HG03354 (cell line): ENCODE measurements around the gene ONECUT3.

Experiments used
- ATAC-seq: cut with Tn5 transposase; IDR thresholded peaks from one replicate; pipeline ENCODE4 v1.9.1; 2021; ENCODE audit warnings: mild to moderate bottlenecking; ENCODE audit not compliant: unreplicated experiment, poor library complexity, severe bottlenecking

ONECUT3 gene

DNA sequence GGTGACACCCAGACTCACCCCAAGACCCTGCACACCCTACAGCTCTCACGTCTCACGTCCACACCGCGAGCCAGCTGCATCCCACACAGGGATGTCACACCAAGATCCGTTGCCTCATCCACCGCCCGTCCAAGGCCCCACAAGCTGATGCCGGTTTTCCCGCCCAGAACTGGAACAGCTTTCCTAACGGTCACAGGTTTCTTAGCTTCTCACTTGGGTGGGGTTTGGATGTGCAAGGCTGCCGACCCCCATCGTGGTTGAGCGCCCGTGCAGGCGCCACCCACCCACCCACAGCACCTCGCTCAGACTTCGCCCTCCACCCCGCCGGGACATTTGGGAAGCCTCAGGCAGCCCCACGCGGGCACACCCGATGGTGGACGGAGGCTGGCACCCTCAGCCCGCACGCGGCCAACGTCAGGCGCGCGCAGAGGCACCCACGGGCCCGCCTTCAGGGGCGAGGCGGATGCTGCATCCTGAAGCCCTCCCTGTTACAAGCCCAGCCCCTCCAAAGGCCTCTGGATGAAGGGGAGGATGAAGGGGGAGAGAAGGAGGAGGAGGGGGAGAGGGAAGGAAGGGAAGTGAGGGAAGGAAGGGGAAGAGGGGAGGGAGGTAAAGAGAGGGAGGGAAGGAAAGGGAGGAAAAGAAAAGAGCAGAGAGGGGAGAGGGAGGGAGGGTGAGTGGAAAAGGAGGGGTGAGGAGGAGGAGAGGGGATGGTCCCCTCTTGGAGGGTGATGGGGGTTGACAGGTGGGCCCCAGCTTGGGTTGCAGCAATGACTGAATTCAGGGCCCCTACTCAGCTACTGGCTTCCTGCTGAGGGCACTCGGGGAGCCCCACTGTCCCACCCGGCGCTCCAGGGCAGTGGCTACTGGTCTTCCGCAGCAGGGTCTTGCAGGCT is 12.8 kb downstream of the ONECUT3 start:
- no peak for ATAC-seq

GRCh38 chr19:1766800-1767352 is 13.6 kb downstream of the ONECUT3 start:
- no peak for ATAC-seq

- no peak for ATAC-seq
Observed at GRCh38 chr19:1767464-1767933, 14.2 kb downstream of the ONECUT3 start.

DNA sequence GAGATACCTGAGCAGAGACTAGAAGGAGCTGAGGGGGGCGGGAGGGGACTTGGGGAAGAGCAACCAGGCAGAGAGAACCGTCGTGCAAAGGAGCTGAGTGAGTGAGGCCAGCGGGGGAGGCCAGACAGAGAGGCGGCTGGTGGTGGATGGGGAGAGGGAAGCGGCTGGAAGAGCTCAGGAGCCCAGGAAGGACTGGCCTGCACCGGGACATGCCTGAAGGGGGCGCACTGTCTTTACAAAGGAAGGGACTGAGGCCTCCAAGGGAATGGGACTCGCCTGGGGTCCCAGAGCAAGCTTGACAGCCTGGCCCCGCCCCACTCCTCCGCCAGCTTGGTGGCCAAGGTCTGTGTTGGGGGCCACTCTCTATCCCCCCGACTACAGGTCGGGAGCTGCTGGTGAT is 14.9 kb downstream of the ONECUT3 start:
- no peak for ATAC-seq

GRCh38 chr19:1768918-1769644 is 15.8 kb downstream of the ONECUT3 start:
- no peak for ATAC-seq

DNA sequence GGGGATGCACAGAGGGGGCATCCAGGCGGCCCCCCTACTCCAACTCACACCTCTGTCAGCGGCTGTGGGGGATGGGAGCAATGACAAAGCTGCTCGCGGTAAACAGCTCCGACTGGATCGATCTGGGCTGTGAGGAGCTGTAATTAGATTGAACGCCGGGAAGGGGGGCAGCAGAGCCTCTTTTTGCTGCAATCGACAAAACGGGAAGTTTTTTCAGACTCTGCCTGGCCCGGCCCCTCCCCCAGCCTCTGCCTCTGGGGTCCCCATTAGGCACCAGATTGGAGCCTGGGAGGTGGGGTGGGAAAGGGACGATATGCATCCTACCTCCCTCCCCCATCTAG is 16.3 kb downstream of the ONECUT3 start:
- ATAC-seq, result no peak

DNA sequence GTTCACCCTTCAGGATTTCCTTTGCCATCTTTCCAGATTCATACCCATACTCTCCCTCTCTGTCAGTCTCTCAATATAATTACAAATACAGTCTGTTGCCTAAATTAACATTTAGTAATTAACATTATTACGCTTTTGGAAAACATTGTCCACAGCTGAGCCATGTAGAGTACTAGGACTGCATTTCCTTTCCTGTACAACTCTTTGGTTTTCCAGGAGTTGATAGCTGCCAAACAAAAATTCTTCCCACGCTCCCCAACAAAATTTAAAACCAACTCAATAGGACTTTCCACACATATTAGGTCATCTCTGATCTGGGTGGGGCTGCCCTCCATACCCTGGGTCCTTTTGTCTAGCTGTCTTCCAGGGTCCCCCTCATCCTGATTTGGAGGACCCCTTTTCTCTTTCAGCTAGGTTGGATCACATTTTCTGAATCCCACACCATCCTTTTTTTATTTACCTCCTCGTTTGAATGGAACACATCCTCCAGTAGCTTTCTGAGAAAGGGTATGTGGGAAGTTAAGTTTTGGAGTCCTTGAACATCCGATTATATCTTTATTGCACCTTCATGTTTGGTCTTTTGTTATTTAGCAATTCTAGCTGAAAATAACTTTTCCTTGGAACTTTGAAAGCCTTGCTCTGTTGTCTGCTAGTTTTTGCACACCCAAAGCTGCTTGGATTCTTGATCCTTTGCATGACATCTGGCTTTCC is 17.7 kb downstream of the ONECUT3 start:
- ATAC-seq, result no peak

GRCh38 chr19:1773184-1773583 is 19.9 kb downstream of the ONECUT3 start:
- no peak for ATAC-seq

DNA sequence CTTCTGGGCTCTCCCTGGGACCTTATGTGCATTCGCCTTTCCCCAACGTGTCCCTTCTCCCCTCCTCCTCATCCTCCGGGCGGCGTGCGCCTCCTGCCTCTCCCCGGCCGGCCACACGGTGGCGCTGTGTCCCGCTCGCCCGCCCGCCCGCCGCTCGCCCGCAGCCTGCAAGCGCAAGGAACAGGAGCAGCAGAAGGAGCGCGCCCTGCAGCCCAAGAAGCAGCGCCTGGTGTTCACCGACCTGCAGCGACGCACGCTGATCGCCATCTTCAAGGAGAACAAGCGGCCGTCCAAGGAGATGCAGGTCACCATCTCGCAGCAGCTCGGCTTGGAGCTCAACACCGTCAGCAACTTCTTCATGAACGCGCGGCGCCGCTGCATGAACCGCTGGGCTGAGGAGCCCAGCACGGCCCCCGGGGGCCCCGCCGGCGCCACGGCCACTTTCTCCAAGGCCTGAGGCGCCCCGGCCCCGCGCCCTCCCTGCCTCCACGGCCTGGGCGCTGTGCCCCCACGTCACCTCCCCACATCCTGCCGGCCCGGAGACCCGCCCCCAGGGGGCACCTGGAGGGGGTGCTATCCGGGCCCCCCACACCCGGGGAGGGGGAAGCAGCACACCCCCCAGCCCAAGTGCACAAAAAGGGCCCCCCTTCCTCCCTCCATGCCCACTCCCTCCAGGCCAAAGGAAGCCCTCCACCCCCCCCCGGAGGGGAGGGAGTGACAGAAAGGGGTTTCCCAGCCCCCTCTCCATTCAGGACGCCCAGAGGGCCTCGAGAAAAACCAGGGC is 21.9 kb downstream of the ONECUT3 start:
- ATAC-seq, result no peak

DNA sequence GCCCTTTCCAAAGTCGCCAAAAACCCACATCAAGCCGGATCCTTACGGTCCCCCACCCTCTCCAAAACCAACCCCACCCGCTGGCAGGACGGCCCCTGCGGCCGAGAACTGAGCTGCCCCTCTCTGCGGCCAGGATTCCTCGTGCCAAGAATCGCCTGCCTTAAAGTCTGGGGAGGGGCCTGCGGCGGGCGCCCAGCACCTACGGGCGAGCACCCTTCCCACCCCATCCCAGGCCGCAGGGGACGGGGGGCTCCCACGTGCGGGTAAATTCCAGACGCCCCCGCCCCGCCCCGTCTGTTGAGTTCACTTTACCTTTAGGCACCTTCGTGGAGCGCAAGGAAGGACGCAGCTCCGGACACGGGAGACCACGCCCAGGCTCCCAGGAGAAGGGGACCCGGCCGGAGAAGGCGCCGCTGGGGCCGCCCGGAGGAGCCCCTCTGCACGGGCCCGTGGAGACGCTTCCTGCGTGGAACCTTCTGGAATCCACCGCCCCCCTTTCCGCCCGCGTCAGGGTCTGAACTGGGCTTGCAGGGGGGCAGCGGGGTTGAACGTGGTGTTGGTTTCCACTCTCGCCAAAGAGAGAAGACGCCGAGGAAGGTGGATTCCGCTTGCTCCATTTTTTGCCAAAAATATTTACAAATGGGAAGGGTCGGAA is 22.8 kb downstream of the ONECUT3 start:
- ATAC-seq, result no peak

- no peak for ATAC-seq
Observed at GRCh38 chr19:1776606-1777147, 23.4 kb downstream of the ONECUT3 start.

GRCh38 chr19:1777149-1777548 is 23.8 kb downstream of the ONECUT3 start:
- no peak for ATAC-seq

DNA sequence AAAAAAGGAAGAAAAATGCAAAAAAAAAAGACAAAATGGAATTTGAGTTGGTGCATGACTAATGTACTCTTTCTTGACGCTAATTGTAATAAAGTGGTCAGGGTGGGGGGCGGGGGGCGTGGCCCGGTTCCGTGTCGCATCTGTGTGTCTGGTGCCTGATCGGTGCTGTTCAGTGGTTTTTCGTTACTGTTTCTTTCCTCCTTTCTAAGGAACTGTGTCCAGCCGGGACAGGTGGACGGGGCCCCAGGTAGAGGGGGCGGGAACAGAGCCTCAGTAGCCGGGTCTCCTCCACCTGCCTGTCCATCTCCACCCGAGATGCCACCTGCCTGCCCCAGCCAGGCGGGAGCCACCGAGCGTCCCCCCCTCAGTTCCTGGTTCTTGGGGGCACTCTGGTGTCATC is 26.3 kb downstream of the ONECUT3 start:
- no peak for ATAC-seq

DNA sequence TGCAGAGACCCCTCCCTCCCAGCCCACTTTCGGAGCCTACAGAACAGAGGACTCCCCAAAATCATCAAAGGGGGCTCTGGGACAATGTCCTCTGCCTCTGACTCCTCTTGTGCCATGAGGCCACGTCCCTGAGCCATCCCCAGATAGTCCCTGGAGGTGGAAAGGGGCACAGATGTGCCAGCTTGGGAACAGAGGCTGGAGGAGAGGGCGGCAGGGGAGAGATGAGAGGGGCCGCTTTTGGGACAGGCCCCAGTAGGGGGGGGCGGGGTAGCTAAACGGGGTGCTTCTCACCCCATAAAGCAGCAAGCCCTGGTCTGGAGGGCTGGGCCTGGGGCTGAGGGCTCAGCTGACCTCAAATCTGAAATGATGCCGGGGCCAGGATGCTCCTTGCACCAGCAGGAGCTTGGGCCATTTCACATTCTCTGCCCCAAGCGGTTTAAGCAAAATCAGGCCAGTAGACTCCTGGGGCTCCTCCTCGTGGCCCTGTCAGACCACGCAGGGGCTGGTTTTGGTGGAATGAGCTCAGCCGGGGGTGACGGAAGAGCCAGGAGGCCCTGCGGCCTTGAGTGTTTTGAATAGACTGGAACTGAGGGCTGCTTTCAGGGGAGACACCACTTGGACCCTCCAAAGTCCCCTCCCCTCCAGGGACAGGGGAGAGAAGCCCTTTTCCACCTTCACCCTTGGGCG is 27.1 kb downstream of the ONECUT3 start:
- ATAC-seq, result no peak

DNA sequence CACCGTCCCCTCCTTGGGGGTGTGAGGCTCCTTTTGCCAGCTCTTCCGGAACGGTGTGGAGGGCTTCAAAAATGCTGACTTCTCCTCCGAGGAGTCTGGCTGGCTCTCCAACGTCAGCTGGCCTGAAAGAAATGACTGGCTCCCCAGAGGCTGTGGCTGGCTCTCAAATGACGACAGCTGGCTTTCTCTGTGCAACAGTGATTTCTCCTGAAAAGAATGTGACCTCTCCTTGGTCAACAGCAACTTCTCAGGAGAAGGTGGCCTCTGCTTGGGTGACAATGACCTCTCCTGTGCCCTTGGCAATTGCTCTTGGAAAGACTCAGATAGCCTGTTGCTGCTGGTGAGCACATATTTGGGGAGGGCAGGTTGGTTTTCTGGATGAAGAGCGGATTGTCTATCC is 29.2 kb downstream of the ONECUT3 start:
- no peak for ATAC-seq

GRCh38 chr19:1783354-1783753 is 30.0 kb downstream of the ONECUT3 start:
- no peak for ATAC-seq

DNA sequence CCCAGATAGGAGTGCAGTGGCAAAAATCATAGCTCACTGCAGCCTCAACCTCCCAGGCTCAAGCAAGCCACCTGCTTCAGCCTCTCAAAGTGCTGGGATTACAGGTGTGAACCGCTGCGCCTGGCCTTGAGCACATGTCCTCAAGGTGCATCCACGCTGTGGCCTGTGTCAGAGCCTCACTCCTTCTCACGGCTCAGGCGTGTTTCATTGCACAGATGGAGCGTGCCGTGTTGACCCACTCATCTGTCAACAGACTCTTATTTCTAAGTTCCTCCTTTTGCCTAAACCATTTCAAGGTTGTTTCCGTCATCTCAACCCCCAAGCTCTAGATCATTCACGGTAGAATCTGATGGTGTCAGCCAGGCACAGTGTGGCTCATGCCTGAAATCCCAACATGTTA is 30.6 kb downstream of the ONECUT3 start:
- ATAC-seq, result no peak

- no peak for ATAC-seq
Observed at GRCh38 chr19:1785310-1785709, 32.0 kb downstream of the ONECUT3 start.
